Measurements from ENCODE around the gene PARP15.

DNA sequence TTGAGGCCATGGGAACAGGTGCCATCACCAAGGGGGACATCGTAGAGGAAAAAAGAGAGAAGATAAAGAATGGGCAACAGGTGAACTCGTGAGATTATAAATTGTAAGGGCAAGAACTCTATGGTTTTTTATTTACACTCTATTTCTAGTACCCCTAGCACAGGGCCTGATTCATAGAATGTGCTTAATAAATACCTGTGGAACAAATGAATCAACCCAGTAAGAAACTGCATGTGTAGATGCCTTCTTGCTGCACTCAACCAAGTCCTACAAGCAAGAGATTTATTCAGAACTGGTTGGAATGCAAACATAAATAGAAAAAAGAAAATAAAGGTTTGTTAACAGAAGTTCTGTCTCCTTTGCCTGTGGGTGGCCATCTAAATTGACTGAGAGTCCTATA, 44.0 kb upstream of the PARP15 start:
- TF ChIP-seq, protein P1, sequence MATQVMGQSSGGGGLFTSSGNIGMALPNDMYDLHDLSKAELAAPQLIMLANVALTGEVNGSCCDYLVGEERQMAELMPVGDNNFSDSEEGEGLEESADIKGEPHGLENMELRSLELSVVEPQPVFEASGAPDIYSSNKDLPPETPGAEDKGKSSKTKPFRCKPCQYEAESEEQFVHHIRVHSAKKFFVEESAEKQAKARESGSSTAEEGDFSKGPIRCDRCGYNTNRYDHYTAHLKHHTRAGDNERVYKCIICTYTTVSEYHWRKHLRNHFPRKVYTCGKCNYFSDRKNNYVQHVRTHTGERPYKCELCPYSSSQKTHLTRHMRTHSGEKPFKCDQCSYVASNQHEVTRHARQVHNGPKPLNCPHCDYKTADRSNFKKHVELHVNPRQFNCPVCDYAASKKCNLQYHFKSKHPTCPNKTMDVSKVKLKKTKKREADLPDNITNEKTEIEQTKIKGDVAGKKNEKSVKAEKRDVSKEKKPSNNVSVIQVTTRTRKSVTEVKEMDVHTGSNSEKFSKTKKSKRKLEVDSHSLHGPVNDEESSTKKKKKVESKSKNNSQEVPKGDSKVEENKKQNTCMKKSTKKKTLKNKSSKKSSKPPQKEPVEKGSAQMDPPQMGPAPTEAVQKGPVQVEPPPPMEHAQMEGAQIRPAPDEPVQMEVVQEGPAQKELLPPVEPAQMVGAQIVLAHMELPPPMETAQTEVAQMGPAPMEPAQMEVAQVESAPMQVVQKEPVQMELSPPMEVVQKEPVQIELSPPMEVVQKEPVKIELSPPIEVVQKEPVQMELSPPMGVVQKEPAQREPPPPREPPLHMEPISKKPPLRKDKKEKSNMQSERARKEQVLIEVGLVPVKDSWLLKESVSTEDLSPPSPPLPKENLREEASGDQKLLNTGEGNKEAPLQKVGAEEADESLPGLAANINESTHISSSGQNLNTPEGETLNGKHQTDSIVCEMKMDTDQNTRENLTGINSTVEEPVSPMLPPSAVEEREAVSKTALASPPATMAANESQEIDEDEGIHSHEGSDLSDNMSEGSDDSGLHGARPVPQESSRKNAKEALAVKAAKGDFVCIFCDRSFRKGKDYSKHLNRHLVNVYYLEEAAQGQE (IDR thresholded peaks at IDR 0.05; ENCODE audit: low read depth), result no peak
- TF ChIP-seq EGR1 (IDR thresholded peaks at IDR 0.05) (no peak), EP300 (IDR thresholded peaks at IDR 0.05; ENCODE audit: borderline replicate concordance) (no peak)

Measured in Ishikawa (cell line).